ENCODE measurements around the gene NBAS. TPM values are rescaled to one million over a fixed set of nuclear protein-coding genes. Genes with fewer than 3 reads are reported as not detected.

NBAS gene
- total and polyA plus RNA-seq, 9 of the 15 experiments (the other 6 are each of a cell fraction or from before 2014, with no cell fraction given), result 15.3 to 94.4 (median 69.9) TPM

GRCh38 chr2:15224641-15225040 is 336.5 kb downstream of the NBAS start:
- intact Hi-C loops (cut with micrococcal nuclease) (no loop called here), in situ Hi-C loops (cut with MboI) (no loop called here)
- Histone ChIP-seq H3K9ac (ENCODE audit: insufficient read depth in 1 of 2, low read depth in 2 of 2, low read length in 2 of 2) (no peak overlapping the region), H4K20me1 (replicated peaks; ENCODE audit: control insufficient read depth, insufficient read depth, low read length) (no peaks in the 10 kb centered on the region), H3K4me3 (no peak overlapping the region), H2AFZ (ENCODE audit: low read depth, low read length) (no peak overlapping the region), H3K9me1 (ENCODE audit: control insufficient read depth, insufficient read depth, low read length) (peaks cover 3% of the 10 kb centered on the region), H3K36me3 (ENCODE audit: control insufficient read depth, insufficient read depth, low read length) (peaks cover 47% of the 10 kb centered on the region; the same call in 2 of the 3 replicates), H3K9me3 (replicated peaks; ENCODE audit: control insufficient read depth, insufficient read depth, low read depth, low read length) (no peaks in the 10 kb centered on the region), H3K4me1 (replicated peaks in 1 of 2; ENCODE audit: control insufficient read depth in 2 of 2, insufficient read depth in 2 of 2, low read length in 2 of 2) (no peaks in the 10 kb centered on the region), H3K79me2 (ENCODE audit: control insufficient read depth, insufficient read depth, low read length) (no peaks in the 10 kb centered on the region), H3K27ac (ENCODE audit: extremely low read depth, low read depth, low read length) (no peak overlapping the region), H3K4me2 (ENCODE audit: insufficient read depth, low read length) (no peak overlapping the region), H3K27me3 (ENCODE audit: control insufficient read depth in 2 of 2, insufficient read depth in 2 of 2, low read length in 2 of 2) (no peaks in the 10 kb centered on the region)
- ChIA-PET POLR2A (interaction anchor here (0.9 kb wide), 1 partner anchor 11 kb away, joined by 3 read pairs; no protein-coding TSS in a partner anchor), CTCF (ENCODE audit: low intra/inter-chr PET ratio) (no interaction called here)
- DNase-seq (ENCODE audit: extremely low read depth in 1 of 4, low spot score in 3 of 4) (no peak), FAIRE-seq (no peak), ATAC-seq (peak; percentile 32; the same call in 1 of the 3 replicates)
- no TSS peak for BruUV-seq (replicated peaks)
- WGBS (ENCODE audit: insufficient coverage, low coverage, missing lambda C conversion rate), result 89% methylated on average over 6 of the region's 6 CpGs
- TF ChIP-seq ZNF408 (CRISPR knock-in tag; IDR thresholded peaks at IDR 0.05; ENCODE audit: low read depth) (no peak), ZNF76 (CRISPR knock-in tag; IDR thresholded peaks at IDR 0.05; ENCODE audit: borderline replicate concordance) (no peak), ZKSCAN3 (CRISPR knock-in tag; IDR thresholded peaks at IDR 0.05) (no peak), CTBP1 (IDR thresholded peaks at IDR 0.05; ENCODE audit: borderline replicate concordance) (no peak), ETS1 (conservative IDR thresholded peaks at IDR 0.05; ENCODE audit: control insufficient read depth, low read depth, low read length) (no peak), KLF10 (CRISPR knock-in tag; IDR thresholded peaks at IDR 0.05) (no peak), SOX6 (IDR thresholded peaks at IDR 0.05) (no peak), TEAD1 (CRISPR knock-in tag; IDR thresholded peaks at IDR 0.05) (no peak), FOXA1 (IDR thresholded peaks at IDR 0.05; ENCODE audit: borderline replicate concordance) (no peak), ZNF324 (CRISPR knock-in tag; IDR thresholded peaks at IDR 0.05) (no peak), POLR3G (IDR thresholded peaks at IDR 0.05; ENCODE audit: extremely low read depth, insufficient read length, insufficient replicate concordance) (no peak), ZNF174 (CRISPR knock-in tag; IDR thresholded peaks at IDR 0.05) (no peak), ZBTB33 (CRISPR knock-in tag; IDR thresholded peaks at IDR 0.05) (no peak), ZNF212 (CRISPR knock-in tag; IDR thresholded peaks at IDR 0.05) (no peak), MAZ (CRISPR knock-in tag; conservative IDR thresholded peaks at IDR 0.05 in 1 of 2, IDR thresholded peaks at IDR 0.05 in 1 of 2) (no peak), PHF8 (IDR thresholded peaks at IDR 0.05; ENCODE audit: borderline replicate concordance, low read length) (no peak), SUPT5H (IDR thresholded peaks at IDR 0.05) (no peak), KAT2B (IDR thresholded peaks at IDR 0.05; ENCODE audit: low read depth, low read length) (no peak)

Data from K562 (cell line).